Subcutaneous adipose tissue (tissue), 4 donors: ENCODE results near the gene RCSD1. TPM values are rescaled to one million over a fixed set of nuclear protein-coding genes. Genes with fewer than 3 reads are reported as not detected.

ENCODE experiments used
- CTCF ChIP-seq: fragments of 450-650 bp; IDR thresholded peaks from one replicate; pipeline ENCODE4 v1.5.1; 2016; ENCODE audit warnings: low read depth, mild to moderate bottlenecking, control low read depth, antibody characterized with exemption, moderate library complexity
- total RNA-seq, 4 donors: library from RNA; depleted of rRNA; stranded (reverse); fragments of >200 nt; gene quantifications; one replicate each; pipeline ENCODE4 v1.1.0, GENCODE V29; 2016

RCSD1 gene
- total RNA-seq, 4 donors from 2014 or later = 22.5 to 33.3 (median 28.7) TPM

- TF ChIP-seq CTCF = no peak
Measured at GRCh38 chr1:167611983-167612382, 18.0 kb upstream of the RCSD1 start.

- TF ChIP-seq CTCF = no peak
Measured at GRCh38 chr1:167612587-167613385, 17.2 kb upstream of the RCSD1 start.

GRCh38 chr1:167614851-167615250 lies 15.2 kb upstream of the RCSD1 start:
- no peak for TF ChIP-seq CTCF

- no peak for TF ChIP-seq CTCF
Measured at GRCh38 chr1:167616521-167616920, 13.5 kb upstream of the RCSD1 start.

GRCh38 chr1:167617153-167618147 lies 12.6 kb upstream of the RCSD1 start:
- no peak for TF ChIP-seq CTCF

GRCh38 chr1:167618366-167618765 lies 11.7 kb upstream of the RCSD1 start:
- TF ChIP-seq CTCF = no peak

- TF ChIP-seq CTCF = no peak
Measured at GRCh38 chr1:167618789-167619188, 11.2 kb upstream of the RCSD1 start.
